GM18861 (cell line): ENCODE results near the gene CSRP1.
"Not testable (repeated sequence)": the region's sequence is repeated elsewhere in the genome, so short reads cannot be mapped to it uniquely, and the experiment has no call there.

ENCODE experiments used
- ATAC-seq: cut with Tn5 transposase; IDR thresholded peaks from one replicate; pipeline ENCODE4 v1.9.1; 2021; ENCODE audit not compliant: unreplicated experiment

The CSRP1 gene

GRCh38 chr1:201537891-201538611, 31.1 kb upstream of the CSRP1 start:
- ATAC-seq = no peak

GRCh38 chr1:201537467-201537866, 30.5 kb upstream of the CSRP1 start:
- no peak for ATAC-seq

- no peak for ATAC-seq
These were observed 30.1 kb upstream of the CSRP1 start for GRCh38 chr1:201537028-201537427.

- ATAC-seq = no peak
These were observed 29.6 kb upstream of the CSRP1 start for GRCh38 chr1:201536558-201536957.

- ATAC-seq = no peak
These were observed 29.0 kb upstream of the CSRP1 start for GRCh38 chr1:201535919-201536245.

- ATAC-seq = no peak
These were observed 28.4 kb upstream of the CSRP1 start for GRCh38 chr1:201535046-201535918.

GRCh38 chr1:201533836-201534235, 26.9 kb upstream of the CSRP1 start:
- no peak for ATAC-seq

- ATAC-seq = no peak
These were observed 24.9 kb upstream of the CSRP1 start for GRCh38 chr1:201531551-201532425.

GRCh38 chr1:201530741-201531531, 24.0 kb upstream of the CSRP1 start:
- ATAC-seq = no peak

GRCh38 chr1:201528631-201529252, 21.8 kb upstream of the CSRP1 start:
- ATAC-seq = no peak

- ATAC-seq = no peak
These were observed 21.0 kb upstream of the CSRP1 start for GRCh38 chr1:201527879-201528278.

GRCh38 chr1:201525193-201525778, 18.4 kb upstream of the CSRP1 start:
- no peak for ATAC-seq

- ATAC-seq = not testable (repeated sequence)
These were observed 13.2 kb upstream of the CSRP1 start for GRCh38 chr1:201520046-201520575.

- ATAC-seq = no peak
These were observed 11.1 kb upstream of the CSRP1 start for GRCh38 chr1:201518071-201518470.

- ATAC-seq = no peak
These were observed 10.7 kb upstream of the CSRP1 start for GRCh38 chr1:201517631-201518030.

GRCh38 chr1:201516511-201517127, 9.7 kb upstream of the CSRP1 start:
- ATAC-seq = no peak

GRCh38 chr1:201515895-201516294, 9.0 kb upstream of the CSRP1 start:
- no peak for ATAC-seq

- no peak for ATAC-seq
These were observed 8.3 kb upstream of the CSRP1 start for GRCh38 chr1:201515062-201515750.

- ATAC-seq = no peak
These were observed 7.5 kb upstream of the CSRP1 start for GRCh38 chr1:201514466-201514865.
